Chondrocyte (in vitro differentiated cells): Measurements from ENCODE around the gene HDAC9. TPM values are rescaled to one million over a fixed set of nuclear protein-coding genes. Genes with fewer than 3 reads are reported as not detected.

ENCODE experiments used
- DNase-seq: peaks from one replicate; pipeline ENCODE4 v3.0.0; 2021; ENCODE audit warnings: mixed read lengths, low spot score
- H3K27ac Mint-ChIP-seq: one replicate; pipeline ENCODE4 v1.8.0; 2021; ENCODE audit warnings: mild to moderate bottlenecking, moderate library complexity, mixed read lengths; ENCODE audit not compliant: unreplicated experiment
- H3K27me3 Mint-ChIP-seq: 2 replicates; pipeline ENCODE4 v1.8.0; 2021; ENCODE audit warnings: low read depth, mixed read lengths
- H3K36me3 Mint-ChIP-seq: 2 replicates; pipeline ENCODE4 v1.8.0; 2021; ENCODE audit warnings: low read depth, mixed read lengths
- H3K4me1 Mint-ChIP-seq: 2 replicates; pipeline ENCODE4 v1.8.0; 2021; ENCODE audit warnings: low read depth, mild to moderate bottlenecking, mixed read lengths
- H3K4me3 Mint-ChIP-seq: one replicate; pipeline ENCODE4 v1.8.0; 2021; ENCODE audit warnings: mild to moderate bottlenecking, moderate library complexity, mixed read lengths; ENCODE audit not compliant: unreplicated experiment
- H3K9me3 Mint-ChIP-seq: 2 replicates; pipeline ENCODE4 v1.8.0; 2021; ENCODE audit warnings: low read depth, mixed read lengths
- total RNA-seq: library from RNA; stranded (reverse); gene quantifications from 3 replicates; pipeline ENCODE4 v1.2.1, GENCODE V29; 2021
- TF ChIP-seq, protein P1 (sequence below): fragments of 200-600 bp; sonication (generic); IDR thresholded peaks from 2 replicates; pipeline ENCODE4 v1.5.0; 2021; ENCODE audit warnings: antibody characterized with exemption, mild to moderate bottlenecking, moderate library complexity

HDAC9 gene
- total RNA-seq, 1 donor from 2014 or later = 5.9 TPM

- H3K27me3 Mint-ChIP-seq = no peaks in the 10 kb centered on the region
- no peaks in the 10 kb centered on the region for H3K36me3 Mint-ChIP-seq
- no peak overlapping the region for H3K4me3 Mint-ChIP-seq
- H3K4me1 Mint-ChIP-seq = peaks cover 24% of the 10 kb centered on the region
- DNase-seq = no peak
- TF ChIP-seq, protein P1, sequence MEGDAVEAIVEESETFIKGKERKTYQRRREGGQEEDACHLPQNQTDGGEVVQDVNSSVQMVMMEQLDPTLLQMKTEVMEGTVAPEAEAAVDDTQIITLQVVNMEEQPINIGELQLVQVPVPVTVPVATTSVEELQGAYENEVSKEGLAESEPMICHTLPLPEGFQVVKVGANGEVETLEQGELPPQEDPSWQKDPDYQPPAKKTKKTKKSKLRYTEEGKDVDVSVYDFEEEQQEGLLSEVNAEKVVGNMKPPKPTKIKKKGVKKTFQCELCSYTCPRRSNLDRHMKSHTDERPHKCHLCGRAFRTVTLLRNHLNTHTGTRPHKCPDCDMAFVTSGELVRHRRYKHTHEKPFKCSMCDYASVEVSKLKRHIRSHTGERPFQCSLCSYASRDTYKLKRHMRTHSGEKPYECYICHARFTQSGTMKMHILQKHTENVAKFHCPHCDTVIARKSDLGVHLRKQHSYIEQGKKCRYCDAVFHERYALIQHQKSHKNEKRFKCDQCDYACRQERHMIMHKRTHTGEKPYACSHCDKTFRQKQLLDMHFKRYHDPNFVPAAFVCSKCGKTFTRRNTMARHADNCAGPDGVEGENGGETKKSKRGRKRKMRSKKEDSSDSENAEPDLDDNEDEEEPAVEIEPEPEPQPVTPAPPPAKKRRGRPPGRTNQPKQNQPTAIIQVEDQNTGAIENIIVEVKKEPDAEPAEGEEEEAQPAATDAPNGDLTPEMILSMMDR = no peak
- H3K9me3 Mint-ChIP-seq = no peaks in the 10 kb centered on the region
- no peak overlapping the region for H3K27ac Mint-ChIP-seq
Observed at GRCh38 chr7:18755793-18756192, 260.2 kb downstream of the HDAC9 start.

- no peak overlapping the region for H3K4me3 Mint-ChIP-seq
- no peak overlapping the region for H3K27ac Mint-ChIP-seq
- no peaks in the 10 kb centered on the region for H3K36me3 Mint-ChIP-seq
- TF ChIP-seq, protein P1 = no peak
- no peak for DNase-seq
- peaks cover 29% of the 10 kb centered on the region for H3K4me1 Mint-ChIP-seq
- no peaks in the 10 kb centered on the region for H3K9me3 Mint-ChIP-seq
- H3K27me3 Mint-ChIP-seq = no peaks in the 10 kb centered on the region
Observed at GRCh38 chr7:18756378-18757050, 261.0 kb downstream of the HDAC9 start.

DNA sequence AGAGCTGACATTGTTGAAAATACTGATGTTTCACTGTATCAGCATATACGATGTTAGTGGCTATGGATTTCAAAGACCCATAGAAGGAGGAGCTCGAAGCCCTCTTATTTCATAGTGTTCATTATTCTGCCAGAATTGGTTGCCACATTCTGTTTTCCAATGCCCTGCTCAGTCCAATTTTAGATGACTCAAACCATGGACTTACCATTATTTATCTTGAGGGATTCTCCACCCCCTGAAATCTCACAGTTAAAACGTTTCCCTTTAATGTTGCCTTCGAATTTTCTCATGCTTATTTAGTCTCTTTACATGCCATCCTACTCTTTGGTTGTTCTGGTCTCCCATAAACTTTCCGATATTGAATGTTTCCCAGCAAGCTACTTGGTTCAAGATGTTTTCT lies 264.5 kb downstream of the HDAC9 start:
- Mint-ChIP-seq H3K27me3 (no peaks in the 10 kb centered on the region), H3K9me3 (no peaks in the 10 kb centered on the region), H3K27ac (no peak overlapping the region), H3K4me1 (peaks cover 21% of the 10 kb centered on the region), H3K36me3 (no peaks in the 10 kb centered on the region), H3K4me3 (no peak overlapping the region)
- no peak for DNase-seq
- TF ChIP-seq, protein P1 = no peak

DNA sequence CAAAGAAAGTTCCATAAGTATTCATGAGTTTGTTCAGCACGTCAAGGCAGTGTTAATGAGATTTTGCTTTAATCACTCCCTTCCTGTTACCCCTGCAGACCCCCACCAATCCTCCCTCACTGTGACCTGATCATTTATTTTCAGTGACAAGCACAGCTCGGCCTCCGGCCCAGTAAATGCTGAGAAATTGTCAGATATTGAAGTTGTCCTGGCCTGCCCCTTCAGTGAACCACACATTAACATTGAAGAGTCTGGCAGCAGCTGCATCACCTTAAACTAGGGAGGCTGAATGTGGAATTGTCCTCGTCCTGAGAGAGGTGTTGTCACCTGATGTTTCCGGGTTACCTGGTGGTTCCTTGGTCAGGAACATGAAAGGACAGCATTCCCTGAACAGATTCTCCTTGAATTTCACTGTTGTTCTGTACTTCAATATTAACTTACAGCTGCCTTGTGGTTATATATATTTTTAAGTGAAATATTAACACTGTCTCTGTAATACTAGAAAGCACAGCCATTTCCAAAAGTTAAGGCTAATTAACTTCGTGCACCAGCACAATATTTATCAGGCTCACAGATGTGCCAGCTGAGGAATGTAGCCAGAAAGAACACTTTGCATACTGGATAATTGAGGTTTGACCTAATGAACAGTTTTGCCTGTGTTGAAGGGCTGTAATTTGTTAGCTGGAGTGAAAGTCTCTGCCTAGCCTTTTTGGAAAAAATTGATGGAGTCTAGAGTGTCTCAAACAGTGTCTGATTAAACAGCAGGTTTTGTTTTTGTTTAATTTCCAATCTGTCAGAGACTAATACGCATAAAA lies 265.3 kb downstream of the HDAC9 start:
- TF ChIP-seq, protein P1 = no peak
- Mint-ChIP-seq H3K4me1 (peaks cover 19% of the 10 kb centered on the region), H3K36me3 (no peaks in the 10 kb centered on the region), H3K9me3 (no peaks in the 10 kb centered on the region), H3K4me3 (no peak overlapping the region), H3K27ac (no peak overlapping the region), H3K27me3 (no peaks in the 10 kb centered on the region)
- DNase-seq = no peak

- Mint-ChIP-seq H3K36me3 (no peaks in the 10 kb centered on the region), H3K4me3 (no peak overlapping the region), H3K27me3 (no peaks in the 10 kb centered on the region), H3K9me3 (no peaks in the 10 kb centered on the region), H3K27ac (peak overlapping the region; percentile 54), H3K4me1 (peaks cover 19% of the 10 kb centered on the region)
- DNase-seq = no peak
- TF ChIP-seq, protein P1 = no peak
Observed at GRCh38 chr7:18762189-18762588, 266.6 kb downstream of the HDAC9 start.
